Stimulated activated CD4-positive, alpha-beta T cell treated with anti-CD3 and anti-CD28 coated beads, Interleukin-2, amount 100 ng/mL, for 4 hours (primary cell): Measurements from ENCODE around the gene C10orf53.

Source experiments
- DNase-seq: peaks from one replicate; pipeline ENCODE4 v3.0.0-alpha.2; 2020; ENCODE audit warnings: low read depth

C10orf53 gene

DNA sequence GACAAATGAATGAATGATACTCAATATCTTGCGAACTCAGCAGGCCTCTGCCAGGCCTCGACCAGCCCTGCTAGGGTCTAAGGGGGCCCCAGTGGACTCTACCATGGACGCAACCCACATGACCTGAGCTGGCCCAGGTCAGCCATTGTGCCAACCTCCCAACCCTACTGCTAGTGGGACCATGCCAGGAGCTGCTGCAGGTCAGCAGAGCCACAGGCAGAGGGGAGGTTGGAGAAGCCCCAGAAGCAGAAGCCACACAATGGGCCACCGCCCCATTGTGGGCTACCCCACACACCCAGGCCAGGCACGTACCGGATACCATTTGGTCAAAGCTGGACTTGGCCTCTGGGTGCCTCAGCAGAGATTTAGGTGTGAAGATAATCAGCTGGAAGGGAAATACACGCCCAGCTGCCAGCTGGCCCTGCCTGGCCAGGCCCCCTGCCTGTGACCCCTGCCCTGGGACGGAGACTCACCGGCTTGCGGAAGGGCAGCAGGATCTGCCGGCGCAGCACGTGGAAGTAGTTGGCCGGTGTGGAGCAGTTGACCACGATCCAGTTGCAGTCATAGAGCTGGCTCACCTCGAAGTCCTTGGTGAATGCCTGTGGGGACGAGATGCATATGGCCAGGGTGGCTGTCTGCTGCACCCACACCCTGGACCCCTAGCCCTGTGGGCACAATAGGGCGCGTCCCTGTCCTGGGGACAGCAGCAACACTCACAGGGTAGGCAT, 58.2 kb downstream of the C10orf53 start:
- DNase-seq = no peak

- no peak for DNase-seq
Measured at GRCh38 chr10:49738616-49739360, 59.3 kb downstream of the C10orf53 start.

DNA sequence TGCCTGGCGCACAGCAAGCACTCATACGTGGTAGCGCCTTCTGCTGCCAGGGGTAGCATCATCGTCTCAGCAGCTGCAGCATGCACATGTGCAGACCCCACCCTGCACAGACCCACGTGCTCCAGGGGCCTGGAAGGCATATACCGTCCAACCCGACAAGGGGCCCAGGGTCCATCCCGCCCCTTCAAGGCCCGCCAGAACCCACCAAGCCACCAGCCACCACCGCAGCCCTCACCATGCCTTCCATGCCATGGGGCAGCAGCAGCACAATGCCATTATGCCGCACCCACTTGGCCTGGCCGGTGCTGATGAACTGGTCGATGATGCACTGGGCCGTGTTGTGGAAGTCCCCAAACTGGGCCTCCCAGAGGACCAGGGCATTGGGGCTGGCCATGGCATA, 60.0 kb downstream of the C10orf53 start:
- DNase-seq = no peak

DNA sequence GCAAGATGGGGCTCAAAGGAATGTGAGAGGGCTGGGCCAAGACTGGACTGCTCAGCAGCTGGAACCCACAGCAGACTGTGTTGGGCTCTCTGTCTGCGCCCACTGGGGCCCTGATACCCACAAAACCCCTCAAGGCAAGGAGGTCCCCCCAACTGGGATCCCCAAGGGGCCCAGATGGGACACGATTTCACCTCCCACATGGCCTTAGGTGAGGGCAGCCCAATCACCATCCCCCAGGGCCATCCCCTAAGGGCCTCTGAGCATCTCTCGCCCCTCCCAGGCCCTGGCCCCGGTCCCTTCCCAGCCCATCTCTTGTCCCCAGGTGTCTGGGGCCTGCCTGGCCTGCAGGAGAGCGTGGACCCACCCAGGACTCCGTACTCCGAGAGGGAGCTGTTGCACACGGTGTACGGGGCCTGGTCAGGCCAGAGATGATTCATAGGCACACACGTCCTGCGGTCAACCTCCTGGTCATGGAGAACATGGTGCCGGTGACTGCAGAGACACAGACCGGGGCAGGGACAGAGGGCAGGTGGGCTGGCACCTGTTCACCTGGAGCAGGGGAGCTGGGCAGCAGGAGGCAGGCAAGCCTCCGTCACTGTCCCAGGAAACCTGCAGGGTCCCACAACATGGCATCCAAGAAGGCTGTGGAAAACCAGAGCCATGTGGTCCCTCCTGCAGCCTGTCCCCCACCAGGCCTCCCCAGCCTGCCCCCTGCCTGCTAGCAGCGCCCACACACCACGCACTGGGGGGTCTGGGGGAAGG, 61.1 kb downstream of the C10orf53 start:
- DNase-seq = no peak

DNA sequence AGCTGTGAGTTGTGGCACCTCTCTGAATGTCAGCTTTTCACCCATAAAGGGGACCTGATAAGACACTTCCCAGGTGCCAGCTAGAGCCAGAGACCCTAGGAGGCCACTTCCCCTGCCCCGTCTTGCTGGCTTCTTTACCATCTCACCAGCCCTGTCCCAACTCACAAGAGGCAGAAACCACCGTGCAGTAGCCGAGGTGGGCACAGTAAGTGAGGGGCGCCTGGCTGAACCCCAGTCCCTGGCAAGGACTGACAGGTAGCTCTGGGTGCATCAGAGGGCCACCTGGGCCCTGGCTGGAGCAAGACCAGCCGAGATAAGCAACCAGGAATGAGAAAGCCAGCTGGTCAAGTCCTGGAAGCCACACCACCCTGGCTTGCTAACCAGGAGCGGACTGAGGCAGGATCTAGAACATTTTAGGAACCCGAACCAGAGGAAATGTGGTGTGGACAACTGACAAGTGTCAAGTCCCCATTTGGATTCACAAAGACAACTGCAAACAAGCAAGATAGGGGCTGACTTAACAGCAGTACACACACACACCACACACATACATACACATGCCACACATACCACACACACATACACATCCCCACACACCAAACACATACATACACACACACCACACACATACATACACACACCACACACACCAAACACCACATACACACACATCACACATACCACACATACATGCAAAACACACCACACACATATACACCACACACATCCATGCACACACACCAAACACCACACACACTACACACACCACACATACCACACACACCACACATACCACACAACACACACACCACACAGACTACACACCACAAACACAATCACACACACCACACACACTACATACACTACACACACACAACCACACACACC, 61.9 kb downstream of the C10orf53 start:
- no peak for DNase-seq

DNA sequence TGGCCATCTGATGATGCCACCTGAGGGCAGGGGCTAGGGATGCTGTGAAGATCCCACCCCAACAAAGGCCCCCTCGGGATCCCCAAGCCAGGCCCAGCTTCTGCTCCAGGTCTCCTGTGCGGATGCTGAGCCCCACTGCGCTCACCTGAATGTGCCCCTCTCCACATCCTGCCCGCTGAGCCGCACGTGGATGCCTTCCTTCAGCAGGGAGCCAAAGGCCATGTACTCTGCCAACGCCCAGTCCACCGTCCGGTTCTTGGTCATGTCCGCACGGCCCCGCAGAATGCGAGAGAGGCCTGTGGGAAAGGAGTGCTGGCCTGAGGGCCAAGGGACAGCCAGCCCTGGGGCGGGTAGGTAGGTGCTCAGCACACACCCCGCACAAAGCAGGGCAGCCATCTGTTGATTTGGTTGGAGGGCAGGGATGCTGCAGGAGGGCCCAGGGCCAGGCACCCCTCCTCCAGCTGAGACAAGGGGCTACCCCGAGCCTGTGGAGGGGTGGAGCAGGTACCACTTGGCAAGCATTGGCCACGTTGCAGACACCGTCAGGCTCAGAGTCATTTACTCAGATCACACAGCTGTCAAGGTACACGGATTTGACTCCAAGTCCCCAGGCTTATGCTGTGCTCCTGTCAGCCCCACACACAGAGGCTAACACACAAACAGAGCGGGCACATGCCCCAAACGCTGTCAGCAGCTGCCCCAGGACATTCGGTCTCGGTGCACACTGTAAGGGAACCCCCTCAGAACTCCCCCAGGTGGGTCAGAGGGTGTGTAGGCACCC, 63.4 kb downstream of the C10orf53 start:
- DNase-seq = no peak

DNA sequence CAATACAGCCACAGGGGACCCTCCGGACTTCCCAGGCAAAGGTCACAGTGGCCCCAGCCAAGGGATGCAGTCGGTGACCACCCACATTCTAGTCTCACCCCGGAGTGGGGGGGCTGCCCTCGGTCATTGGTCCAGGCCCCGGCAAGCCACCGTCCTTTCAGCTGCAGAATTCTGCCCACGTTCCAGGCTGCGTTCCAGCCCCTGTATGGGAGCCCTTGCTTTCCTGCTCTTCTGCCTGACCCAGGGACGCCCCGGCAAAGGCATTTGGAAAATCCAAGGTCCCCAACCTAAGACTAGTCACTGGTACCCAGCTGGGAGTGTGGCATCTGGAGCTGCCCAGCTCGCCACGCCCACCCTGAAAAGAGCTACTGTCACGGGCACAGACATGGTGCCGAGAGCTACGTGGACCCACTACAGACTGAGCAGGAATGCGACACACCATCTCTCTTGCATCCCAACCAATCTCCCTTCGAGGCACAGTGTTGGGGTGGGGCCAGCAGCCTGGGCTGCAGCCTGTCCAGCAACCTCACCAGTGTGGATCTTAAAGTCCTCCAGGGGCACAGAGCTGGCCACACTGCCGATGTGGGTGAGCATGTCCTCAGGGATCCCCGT, 64.1 kb downstream of the C10orf53 start:
- no peak for DNase-seq

- no peak for DNase-seq
Measured at GRCh38 chr10:49744091-49744685, 64.7 kb downstream of the C10orf53 start.

DNA sequence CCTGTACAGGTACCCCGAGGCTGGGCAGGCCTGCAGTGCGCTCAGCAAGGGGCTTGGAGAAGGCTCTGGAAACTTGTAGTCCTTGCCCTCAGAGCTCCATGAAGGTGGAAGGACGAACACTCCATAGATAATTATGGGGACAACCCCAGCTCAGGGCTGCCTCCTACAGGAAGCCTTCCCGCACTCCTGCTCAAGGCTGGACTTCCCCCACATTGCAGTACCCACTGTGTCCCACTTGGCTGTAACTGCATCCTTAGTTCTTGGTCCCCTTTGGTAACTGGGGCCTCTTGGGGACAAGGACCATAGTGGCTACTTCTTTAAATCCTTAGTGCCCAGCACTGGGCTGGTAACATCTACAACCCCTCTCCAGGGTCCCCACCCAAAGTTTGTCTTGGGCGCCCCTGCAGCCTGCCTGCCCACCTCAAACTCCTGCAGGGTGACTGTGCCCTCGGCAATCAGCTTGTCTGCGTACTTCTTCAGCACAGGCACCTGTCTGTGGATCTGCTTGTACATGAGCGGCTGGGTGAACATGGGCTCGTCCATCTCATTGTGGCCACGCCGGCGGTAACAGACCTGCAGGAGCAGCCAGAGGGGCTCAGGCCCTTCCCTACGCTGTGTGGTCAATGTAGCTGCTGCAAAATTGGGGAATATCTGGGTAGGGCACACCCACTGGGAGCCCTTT, 65.6 kb downstream of the C10orf53 start:
- no peak for DNase-seq

GRCh38 chr10:49745756-49746155, 66.3 kb downstream of the C10orf53 start:
- no peak for DNase-seq

DNA sequence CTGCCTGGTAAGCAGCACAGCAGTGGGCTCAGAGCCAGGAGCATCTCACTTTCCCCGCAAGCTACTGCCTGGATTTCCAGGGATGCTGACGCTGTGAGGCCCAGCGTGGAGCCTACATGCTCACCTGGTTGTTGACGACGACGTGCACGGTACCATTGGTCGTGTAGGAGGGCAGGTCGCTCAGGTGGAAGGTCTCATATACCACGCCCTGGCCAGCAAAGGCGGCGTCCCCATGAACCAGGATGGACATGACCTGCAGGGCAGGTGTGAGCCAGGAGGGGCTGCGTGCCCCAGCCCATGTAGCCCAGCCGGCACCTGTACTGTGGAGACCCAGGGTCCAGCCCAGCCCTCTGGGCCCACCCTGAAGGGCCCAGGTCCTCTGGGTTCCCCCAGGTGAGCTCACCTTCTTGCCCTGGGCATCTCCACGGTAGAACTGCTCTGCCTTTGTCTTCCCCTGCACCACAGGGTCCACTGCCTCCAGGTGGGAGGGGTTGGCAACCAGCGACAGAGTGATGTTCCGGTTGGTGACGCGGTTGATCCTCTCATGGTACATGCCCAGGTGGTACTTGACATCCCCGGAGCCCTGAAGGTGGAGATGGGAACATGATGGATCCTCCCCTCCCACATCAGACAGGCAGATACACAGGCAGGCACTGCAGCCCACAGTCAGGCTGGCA, 67.3 kb downstream of the C10orf53 start:
- DNase-seq = no peak
